Liver (tissue), 9 donors: ENCODE measurements around the gene NEK1. TPM values are rescaled to one million over a fixed set of nuclear protein-coding genes. Genes with fewer than 3 reads are reported as not detected.

Experiments used
- DNase-seq: peaks from one replicate; pipeline ENCODE4 v3.0.0-alpha.2; 2017; ENCODE audit warnings: low spot score
- H3K27ac ChIP-seq, 2 donors: one replicate each; pipeline ENCODE4 v1.7.0; 2013; ENCODE audit warnings: inconsistent platforms in 2 of 2, low read length in 2 of 2, control low read depth in 1 of 2, low read depth in 1 of 2, mild to moderate bottlenecking in 1 of 2
- H3K27me3 ChIP-seq, 4 donors: one replicate each; pipeline versions ENCODE4 v1.6.1 to v1.7.0; 2013; ENCODE audit warnings: low read length in 3 of 4, inconsistent platforms in 1 of 4, mild to moderate bottlenecking in 1 of 4, moderate library complexity in 1 of 4; ENCODE audit not compliant: control insufficient read depth in 4 of 4, insufficient read depth in 4 of 4
- H3K36me3 ChIP-seq, 4 donors: one replicate each; pipeline versions ENCODE4 v1.6.1 to v1.7.0; 2013; ENCODE audit warnings: low read length in 3 of 4, mild to moderate bottlenecking in 3 of 4, low read depth in 1 of 4, moderate library complexity in 1 of 4; ENCODE audit not compliant: control insufficient read depth in 4 of 4, insufficient read depth in 3 of 4
- H3K4me1 ChIP-seq, 4 donors: one replicate each; pipeline versions ENCODE4 v1.6.1 to v1.7.0; 2013; ENCODE audit warnings: low read length in 3 of 4, mild to moderate bottlenecking in 3 of 4, moderate library complexity in 1 of 4; ENCODE audit not compliant: control insufficient read depth in 4 of 4, insufficient read depth in 4 of 4
- H3K4me3 ChIP-seq, 3 donors: one replicate each; pipeline versions ENCODE4 v1.6.1 to v1.7.0; 2013; ENCODE audit warnings: low read length in 3 of 3, control low read depth in 1 of 3, low read depth in 1 of 3, mild to moderate bottlenecking in 1 of 3
- H3K9ac ChIP-seq, 2 donors: one replicate each; pipeline ENCODE4 v1.7.0; 2013; ENCODE audit warnings: low read length in 2 of 2, mild to moderate bottlenecking in 2 of 2, moderate library complexity in 2 of 2, control low read depth in 1 of 2, low read depth in 1 of 2
- H3K9me3 ChIP-seq, 4 donors: one replicate each; pipeline versions ENCODE4 v1.6.1 to v1.7.0; 2013; ENCODE audit warnings: low read length in 3 of 4; ENCODE audit not compliant: control insufficient read depth in 4 of 4
- ATF3 ChIP-seq: IDR thresholded peaks from 2 replicates; pipeline ENCODE4 v1.6.1; 2016; ENCODE audit warnings: antibody characterized with exemption
- CTCF ChIP-seq: fragments of 150-350 bp; IDR thresholded peaks from 2 replicates; pipeline ENCODE4 v1.5.1; 2017; ENCODE audit warnings: improper control_type of control experiment, low read depth, low read length; ENCODE audit not compliant: missing input control
- EGR1 ChIP-seq, 2 donors: IDR thresholded peaks; 2 replicates each; pipeline ENCODE4 v1.6.1; 2016 to 2018; ENCODE audit warnings: antibody characterized with exemption in 2 of 2, low read depth in 2 of 2
- FOXA1 ChIP-seq: IDR thresholded peaks from 2 replicates; pipeline ENCODE4 v1.6.1; 2016; ENCODE audit warnings: antibody characterized with exemption
- FOXA2 ChIP-seq: IDR thresholded peaks from 2 replicates; pipeline ENCODE4 v1.6.1; 2016; ENCODE audit warnings: antibody characterized with exemption
- GABPA ChIP-seq, 2 donors: IDR thresholded peaks in 1 of 2; conservative IDR thresholded peaks in 1 of 2; 2 replicates each; pipeline ENCODE4 v1.6.1; 2016; ENCODE audit warnings: antibody characterized with exemption in 2 of 2, mild to moderate bottlenecking in 1 of 2, moderate library complexity in 1 of 2
- HNF4A ChIP-seq, 2 donors: conservative IDR thresholded peaks; 2 replicates each; pipeline ENCODE4 v1.6.1; 2016; ENCODE audit warnings: antibody characterized with exemption in 2 of 2, mild to moderate bottlenecking in 2 of 2
- HNF4G ChIP-seq: IDR thresholded peaks from 2 replicates; pipeline ENCODE4 v1.6.1; 2016; ENCODE audit warnings: antibody characterized with exemption
- JUND ChIP-seq, 2 donors: IDR thresholded peaks; 2 replicates each; pipeline ENCODE4 v1.6.1; 2016; ENCODE audit warnings: antibody characterized with exemption in 2 of 2
- MAX ChIP-seq: IDR thresholded peaks from 2 replicates; pipeline ENCODE4 v1.6.1; 2016; ENCODE audit warnings: antibody characterized with exemption
- NR2F2 ChIP-seq: IDR thresholded peaks from 2 replicates; pipeline ENCODE4 v1.6.1; 2016; ENCODE audit warnings: antibody characterized with exemption
- RAD21 ChIP-seq, 2 donors: IDR thresholded peaks; 2 replicates each; pipeline ENCODE4 v1.6.1; 2016; ENCODE audit warnings: antibody characterized with exemption in 2 of 2, mild to moderate bottlenecking in 2 of 2
- REST ChIP-seq: IDR thresholded peaks from 2 replicates; pipeline ENCODE4 v1.6.1; 2016; ENCODE audit warnings: antibody characterized with exemption, mild to moderate bottlenecking
- RXRA ChIP-seq, 2 donors: IDR thresholded peaks; 2 replicates each; pipeline ENCODE4 v1.6.1; 2017 to 2018; ENCODE audit warnings: antibody characterized with exemption in 2 of 2, mild to moderate bottlenecking in 1 of 2
- SP1 ChIP-seq: IDR thresholded peaks from 2 replicates; pipeline ENCODE4 v1.6.1; 2018; ENCODE audit warnings: antibody characterized with exemption, mild to moderate bottlenecking
- TAF1 ChIP-seq: conservative IDR thresholded peaks from 2 replicates; pipeline ENCODE4 v1.6.1; 2016; ENCODE audit warnings: antibody characterized with exemption, mild to moderate bottlenecking
- YY1 ChIP-seq: IDR thresholded peaks from 2 replicates; pipeline ENCODE4 v1.6.1; 2016; ENCODE audit warnings: antibody characterized with exemption, mild to moderate bottlenecking
- WGBS: extraction: QIAGEN DNeasy Blood & Tissue Kit; methylation state at CpG from one replicate; pipeline ENCODE4 v1.1.7; 2013; 5-methylcytosine and 5-hydroxymethylcytosine counted together
- polyA plus RNA-seq, 2 donors: library from polyadenylated mRNA; stranded (reverse) in 1 of 2; unstranded in 1 of 2; fragments of 200-250 nt in 1 of 2; fragments of >200 nt in 1 of 2; fragmentation: Nextera tagmentation in 1 of 2; extraction: Ambion mirVana in 1 of 2; gene quantifications; one replicate each; pipeline versions ENCODE4 v1.2.1 to v1.2.3, GENCODE V29; 2013 to 2015
- total RNA-seq, 2 donors: library from RNA; depleted of rRNA; stranded (reverse); fragments of >200 nt; gene quantifications; one replicate each; pipeline ENCODE4 v1.2.3, GENCODE V29; 2014
- TF ChIP-seq, protein P1 (sequence below): IDR thresholded peaks from 2 replicates; pipeline ENCODE4 v1.6.1; 2016; ENCODE audit warnings: antibody characterized with exemption
- donor health status: healthy.
- donor health status: healthy.
- donor health status: healthy.
- donor health status: healthy.
- donor health status: healthy.

The NEK1 gene
- total and polyA plus RNA-seq, 4 donors = 1.8 to 10.2 (median 5.3) TPM

DNA sequence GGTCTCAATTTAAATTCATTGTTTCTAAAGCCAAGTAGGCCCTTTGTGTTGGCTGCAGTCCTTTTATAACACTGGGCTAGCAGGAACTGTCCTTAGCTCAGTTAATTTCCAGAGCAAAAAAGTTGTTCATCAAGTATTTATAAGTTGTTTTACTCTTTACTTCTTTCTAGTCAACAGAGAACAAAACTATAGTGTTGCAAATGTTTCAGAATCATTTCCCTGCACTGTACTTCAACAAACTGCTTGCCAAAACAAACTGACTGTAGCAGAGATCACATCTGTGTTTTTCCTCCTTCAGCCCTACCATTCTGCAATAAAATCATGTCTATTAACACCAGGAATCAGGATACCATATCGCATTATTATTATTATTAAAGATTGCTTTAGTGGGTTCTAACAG, 173.1 kb downstream of the NEK1 start:
- 32% methylated on average over 1 of the region's 1 CpG for WGBS
- TF ChIP-seq NR2F2 (no peak), SP1 (peak; percentile 11), HNF4A (conservative IDR thresholded peaks at IDR 0.05) (peak; percentile 37 to 59), JUND (IDR thresholded peaks at IDR 0.05) (no peak), CTCF (no peak), FOXA2 (peak; percentile 17), MAX (no peak), RXRA (IDR thresholded peaks at IDR 0.05) (peak in 1 of 2 donors; percentile 32), RAD21 (IDR thresholded peaks at IDR 0.05) (peak; percentile 35 to 50), HNF4G (no peak), YY1 (peak; percentile 44)
- TF ChIP-seq, protein P1, sequence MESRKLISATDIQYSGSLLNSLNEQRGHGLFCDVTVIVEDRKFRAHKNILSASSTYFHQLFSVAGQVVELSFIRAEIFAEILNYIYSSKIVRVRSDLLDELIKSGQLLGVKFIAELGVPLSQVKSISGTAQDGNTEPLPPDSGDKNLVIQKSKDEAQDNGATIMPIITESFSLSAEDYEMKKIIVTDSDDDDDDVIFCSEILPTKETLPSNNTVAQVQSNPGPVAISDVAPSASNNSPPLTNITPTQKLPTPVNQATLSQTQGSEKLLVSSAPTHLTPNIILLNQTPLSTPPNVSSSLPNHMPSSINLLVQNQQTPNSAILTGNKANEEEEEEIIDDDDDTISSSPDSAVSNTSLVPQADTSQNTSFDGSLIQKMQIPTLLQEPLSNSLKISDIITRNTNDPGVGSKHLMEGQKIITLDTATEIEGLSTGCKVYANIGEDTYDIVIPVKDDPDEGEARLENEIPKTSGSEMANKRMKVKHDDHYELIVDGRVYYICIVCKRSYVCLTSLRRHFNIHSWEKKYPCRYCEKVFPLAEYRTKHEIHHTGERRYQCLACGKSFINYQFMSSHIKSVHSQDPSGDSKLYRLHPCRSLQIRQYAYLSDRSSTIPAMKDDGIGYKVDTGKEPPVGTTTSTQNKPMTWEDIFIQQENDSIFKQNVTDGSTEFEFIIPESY = no peak

GRCh38 chr4:169438057-169438480, 174.3 kb downstream of the NEK1 start:
- WGBS = 34% methylated on average over 2 of the region's 2 CpGs
- H3K9me3 ChIP-seq = no peaks in the 10 kb centered on the region
- H3K36me3 ChIP-seq = no peaks in the 10 kb centered on the region
- no peak for DNase-seq
- no peak overlapping the region for H3K27ac ChIP-seq
- no peaks in the 10 kb centered on the region for H3K27me3 ChIP-seq
- H3K4me3 ChIP-seq = peak overlapping the region in 1 of 3 donors; percentile 6
- no peak overlapping the region for H3K9ac ChIP-seq
- TF ChIP-seq CTCF (no peak), RAD21 (IDR thresholded peaks at IDR 0.05) (peak in 1 of 2 donors; percentile 11), NR2F2 (no peak), YY1 (peak; percentile 37), REST (no peak), HNF4A (conservative IDR thresholded peaks at IDR 0.05) (peak; percentile 85 to 92), HNF4G (peak; percentile 56), EGR1 (IDR thresholded peaks at IDR 0.05; ENCODE audit: low read depth in 2 of 2) (no peak), MAX (no peak), RXRA (IDR thresholded peaks at IDR 0.05) (no peak), FOXA1 (no peak), TAF1 (no peak), ATF3 (no peak), JUND (IDR thresholded peaks at IDR 0.05) (peak in 1 of 2 donors; percentile 16), GABPA (IDR thresholded peaks at IDR 0.05 in 1 of 2, conservative IDR thresholded peaks at IDR 0.05 in 1 of 2) (no peak), FOXA2 (no peak), SP1 (peak; percentile 57)
- TF ChIP-seq, protein P1 = no peak
- peaks cover 4 to 30% (median 17%) of the 10 kb centered on the region in 4 donors for H3K4me1 ChIP-seq

More for the DNA sequence above, 173.1 kb downstream of the NEK1 start:
- Histone ChIP-seq H3K36me3 (peaks cover 0 to under 1% (median 0%) of the 10 kb centered on the region in 4 donors), H3K4me1 (peaks cover 4 to 30% (median 17%) of the 10 kb centered on the region in 4 donors), H3K4me3 (no peak overlapping the region), H3K27ac (peak overlapping the region; percentile 5 to 9), H3K9me3 (peaks cover 0 to 4% (median 1%) of the 10 kb centered on the region in 4 donors), H3K9ac (no peak overlapping the region), H3K27me3 (no peaks in the 10 kb centered on the region)
- no peak for DNase-seq
